Keratinocyte (primary cell): ENCODE data around the gene TRAFD1. TPM values are rescaled to one million over a fixed set of nuclear protein-coding genes. Genes with fewer than 3 reads are reported as not detected.

Experiments used
- DNase-seq: peaks from one replicate; pipeline ENCODE4 v3.0.0-alpha.2; 2011; ENCODE audit warnings: low read depth, missing footprints, low spot score
- FAIRE-seq: peaks from 2 replicates; lab custom pipeline; 2011; peaks lifted over from hg19 to GRCh38; lab: Jason Lieb, UNC
- H2AFZ ChIP-seq: 2 replicates; pipeline ENCODE4 v1.6.0; 2012; ENCODE audit warnings: low read length, control low read depth, inconsistent platforms; ENCODE audit not compliant: control insufficient read depth
- H3K27ac ChIP-seq: 2 replicates; pipeline ENCODE4 v1.5.1; 2011; ENCODE audit warnings: low read length; ENCODE audit not compliant: control insufficient read depth, insufficient read depth
- H3K27me3 ChIP-seq: 3 replicates; pipeline ENCODE4 v1.6.0; 2011; ENCODE audit warnings: low read length; ENCODE audit not compliant: control insufficient read depth, insufficient read depth; ENCODE audit errors: extremely low read depth
- H3K36me3 ChIP-seq, 2 experiments: 2 replicates in 1 of 2; 3 replicates in 1 of 2; pipeline ENCODE4 v1.5.1; 2011; ENCODE audit warnings: low read length in 2 of 2, mild to moderate bottlenecking in 1 of 2; ENCODE audit not compliant: control insufficient read depth in 2 of 2, insufficient read depth in 2 of 2; ENCODE audit errors: extremely low read depth in 1 of 2
- H3K4me1 ChIP-seq: 3 replicates; pipeline ENCODE4 v1.5.1; 2011; ENCODE audit warnings: low read length; ENCODE audit not compliant: control insufficient read depth, insufficient read depth; ENCODE audit errors: extremely low read depth
- H3K4me2 ChIP-seq: 3 replicates; pipeline ENCODE4 v1.6.0; 2011; ENCODE audit warnings: low read depth, low read length; ENCODE audit not compliant: control insufficient read depth, insufficient read depth; ENCODE audit errors: extremely low read depth
- H3K4me3 ChIP-seq, 3 experiments: fragments of 200-600 bp in 1 of 3; sonication (generic) in 1 of 3; 2 replicates in 2 of 3; 3 replicates in 1 of 3; pipeline ENCODE4 v1.5.1; 2011 to 2016; ENCODE audit warnings: low read length in 3 of 3, mild to moderate bottlenecking in 3 of 3, control low read depth in 2 of 3, inconsistent platforms in 1 of 3, low read depth in 1 of 3, mixed read lengths in 1 of 3, mixed run types in 1 of 3, moderate library complexity in 1 of 3; ENCODE audit not compliant: control insufficient read depth in 2 of 3, insufficient read depth in 2 of 3; ENCODE audit errors: extremely low read depth in 1 of 3
- H3K79me2 ChIP-seq: 2 replicates; pipeline ENCODE4 v1.6.0; 2012; ENCODE audit warnings: low read length; ENCODE audit not compliant: control insufficient read depth, insufficient read depth
- H3K9ac ChIP-seq: 3 replicates; pipeline ENCODE4 v1.6.0; 2011; ENCODE audit warnings: low read length; ENCODE audit not compliant: control insufficient read depth, insufficient read depth; ENCODE audit errors: extremely low read depth
- H3K9me1 ChIP-seq: 3 replicates; pipeline ENCODE4 v1.6.0; 2011; ENCODE audit warnings: low read length; ENCODE audit not compliant: control insufficient read depth, insufficient read depth; ENCODE audit errors: extremely low read depth
- H3K9me3 ChIP-seq: 2 replicates; pipeline ENCODE4 v1.5.1; 2012; ENCODE audit warnings: low read depth, low read length; ENCODE audit not compliant: control insufficient read depth
- H4K20me1 ChIP-seq: 3 replicates; pipeline ENCODE4 v1.6.0; 2011; ENCODE audit warnings: low read length; ENCODE audit not compliant: control insufficient read depth, insufficient read depth; ENCODE audit errors: extremely low read depth
- CTCF ChIP-seq, 3 experiments: IDR thresholded peaks in 1 of 3; conservative IDR thresholded peaks in 1 of 3; optimal IDR thresholded peaks in 1 of 3; 2 replicates in 2 of 3; 3 replicates in 1 of 3; pipeline versions ENCODE3 to v1.5.1; 2011; ENCODE audit warnings: low read length in 3 of 3, mild to moderate bottlenecking in 3 of 3, moderate library complexity in 2 of 3, control low read depth in 1 of 3, inconsistent platforms in 1 of 3; ENCODE audit not compliant: insufficient read depth in 2 of 3; ENCODE audit errors: extremely low read depth in 1 of 3
- EZH2 ChIP-seq: IDR thresholded peaks from one replicate; pipeline ENCODE4 v1.6.1; 2012; ENCODE audit warnings: inconsistent platforms, mild to moderate bottlenecking, low read length, moderate library complexity
- dilution Hi-C: fragments of 300-500 bp; cut with MboI; formaldehyde crosslinking; loops from one replicate; pipeline ENCODE4 v1.7.0; 2020; ENCODE audit warnings: low sequenced_read_pairs; ENCODE audit not compliant: extremely low pct_ligation_motif_present
- polyA plus RNA-seq, 5 experiments: library from polyadenylated mRNA; depleted of rRNA in 3 of 5; stranded (reverse) in 3 of 5; stranded (forward) in 1 of 5; unstranded in 1 of 5; fragments of >200 nt; gene quantifications; 1 replicate in 1 of 5; 2 replicates in 3 of 5; 3 replicates in 1 of 5; pipeline versions ENCODE4 v1.2.1 to v1.2.3, GENCODE V29; 2011 to 2012; ENCODE audit warnings: missing spikeins in 2 of 5, low read depth in 1 of 5, low replicate concordance in 1 of 5

The TRAFD1 gene
- polyA plus RNA-seq, 1 donor (not counting 4 experiments of a cell fraction or from before 2014, with no cell fraction given) = 25.6 TPM

GRCh38 chr12:112151766-112152541 is 26.6 kb downstream of the TRAFD1 start:
- no peak overlapping the region for H3K27ac ChIP-seq
- H3K4me3 ChIP-seq = no peak overlapping the region
- H3K9ac ChIP-seq = no peak overlapping the region
- peaks cover 2% of the 10 kb centered on the region for H3K9me1 ChIP-seq
- H2AFZ ChIP-seq = no peak overlapping the region
- H3K4me2 ChIP-seq = no peak overlapping the region
- DNase-seq (no peak), FAIRE-seq (no peak)
- H3K9me3 ChIP-seq = no peaks in the 10 kb centered on the region
- peaks cover 10% of the 10 kb centered on the region for H3K4me1 ChIP-seq
- no peaks in the 10 kb centered on the region for H4K20me1 ChIP-seq
- peaks cover 19 to 40% of the 10 kb centered on the region in 2 experiments for H3K36me3 ChIP-seq
- dilution Hi-C loops = no loop called here
- TF ChIP-seq EZH2 (no peak), CTCF (optimal IDR thresholded peaks at IDR 0.05 in 1 of 3, IDR thresholded peaks at IDR 0.05 in 1 of 3, conservative IDR thresholded peaks at IDR 0.05 in 1 of 3; ENCODE audit: extremely low read depth in 1 of 3, insufficient read depth in 2 of 3, low read length in 3 of 3) (no peak)
- no peaks in the 10 kb centered on the region for H3K27me3 ChIP-seq
- H3K79me2 ChIP-seq = no peaks in the 10 kb centered on the region

GRCh38 chr12:112153181-112153892 is 28.0 kb downstream of the TRAFD1 start:
- Histone ChIP-seq H2AFZ (no peak overlapping the region), H3K36me3 (peaks cover 19 to 37% of the 10 kb centered on the region in 2 experiments), H3K9me1 (no peaks in the 10 kb centered on the region), H3K27me3 (no peaks in the 10 kb centered on the region), H3K4me2 (no peak overlapping the region), H3K9me3 (no peaks in the 10 kb centered on the region), H3K9ac (no peak overlapping the region), H3K79me2 (no peaks in the 10 kb centered on the region), H4K20me1 (no peaks in the 10 kb centered on the region), H3K27ac (no peak overlapping the region), H3K4me3 (no peak overlapping the region), H3K4me1 (peaks cover 4% of the 10 kb centered on the region)
- dilution Hi-C loops = no loop called here
- no peak for TF ChIP-seq CTCF (optimal IDR thresholded peaks at IDR 0.05 in 1 of 3, IDR thresholded peaks at IDR 0.05 in 1 of 3, conservative IDR thresholded peaks at IDR 0.05 in 1 of 3; ENCODE audit: extremely low read depth in 1 of 3, insufficient read depth in 2 of 3, low read length in 3 of 3)
- FAIRE-seq (no peak), DNase-seq (no peak)
